ENCODE results near the gene TBK1. TPM values are rescaled to one million over a fixed set of nuclear protein-coding genes. Genes with fewer than 3 reads are reported as not detected.
A peak's percentile ranks its signal among the peaks of the same experiment; 100 is the strongest.

TBK1 gene
- total RNA-seq, 4 donors from 2014 or later = 24.9 to 38.0 (median 30.2) TPM

DNA sequence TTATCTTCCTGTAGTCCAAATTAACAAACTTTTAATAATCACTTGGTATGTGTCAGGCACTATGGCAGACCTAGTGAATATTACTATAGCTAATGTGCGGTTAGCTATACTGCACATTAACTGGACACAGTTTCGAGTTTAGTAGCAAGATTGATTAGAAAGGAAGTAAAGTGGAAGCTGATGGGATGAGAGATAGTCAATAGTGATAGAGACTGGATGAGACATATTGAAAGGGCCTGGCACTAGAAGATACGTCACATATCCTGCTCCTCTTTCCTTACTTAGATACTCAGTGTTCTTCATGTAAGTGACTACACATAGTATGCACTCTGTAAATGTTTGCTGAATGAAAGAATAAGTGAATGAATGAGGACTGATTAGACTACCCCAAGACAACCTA, 5.5 kb downstream of the TBK1 start:
- Histone ChIP-seq H3K36me3 (peaks cover 0 to 11% (median 0%) of the 10 kb centered on the region in 3 donors), H3K9me3 (no peaks in the 10 kb centered on the region), H3K27ac (peak overlapping the region in 1 of 4 donors; percentile 8), H3K27me3 (no peaks in the 10 kb centered on the region), H3K4me1 (peaks cover 0 to 4% (median 0%) of the 10 kb centered on the region in 4 donors), H3K4me3 (no peak overlapping the region)
- no peak for TF ChIP-seq POLR2A (IDR thresholded peaks at IDR 0.05)
- TF ChIP-seq, protein P1, sequence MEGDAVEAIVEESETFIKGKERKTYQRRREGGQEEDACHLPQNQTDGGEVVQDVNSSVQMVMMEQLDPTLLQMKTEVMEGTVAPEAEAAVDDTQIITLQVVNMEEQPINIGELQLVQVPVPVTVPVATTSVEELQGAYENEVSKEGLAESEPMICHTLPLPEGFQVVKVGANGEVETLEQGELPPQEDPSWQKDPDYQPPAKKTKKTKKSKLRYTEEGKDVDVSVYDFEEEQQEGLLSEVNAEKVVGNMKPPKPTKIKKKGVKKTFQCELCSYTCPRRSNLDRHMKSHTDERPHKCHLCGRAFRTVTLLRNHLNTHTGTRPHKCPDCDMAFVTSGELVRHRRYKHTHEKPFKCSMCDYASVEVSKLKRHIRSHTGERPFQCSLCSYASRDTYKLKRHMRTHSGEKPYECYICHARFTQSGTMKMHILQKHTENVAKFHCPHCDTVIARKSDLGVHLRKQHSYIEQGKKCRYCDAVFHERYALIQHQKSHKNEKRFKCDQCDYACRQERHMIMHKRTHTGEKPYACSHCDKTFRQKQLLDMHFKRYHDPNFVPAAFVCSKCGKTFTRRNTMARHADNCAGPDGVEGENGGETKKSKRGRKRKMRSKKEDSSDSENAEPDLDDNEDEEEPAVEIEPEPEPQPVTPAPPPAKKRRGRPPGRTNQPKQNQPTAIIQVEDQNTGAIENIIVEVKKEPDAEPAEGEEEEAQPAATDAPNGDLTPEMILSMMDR (IDR thresholded peaks at IDR 0.05) = no peak
- no peak for DNase-seq

DNA sequence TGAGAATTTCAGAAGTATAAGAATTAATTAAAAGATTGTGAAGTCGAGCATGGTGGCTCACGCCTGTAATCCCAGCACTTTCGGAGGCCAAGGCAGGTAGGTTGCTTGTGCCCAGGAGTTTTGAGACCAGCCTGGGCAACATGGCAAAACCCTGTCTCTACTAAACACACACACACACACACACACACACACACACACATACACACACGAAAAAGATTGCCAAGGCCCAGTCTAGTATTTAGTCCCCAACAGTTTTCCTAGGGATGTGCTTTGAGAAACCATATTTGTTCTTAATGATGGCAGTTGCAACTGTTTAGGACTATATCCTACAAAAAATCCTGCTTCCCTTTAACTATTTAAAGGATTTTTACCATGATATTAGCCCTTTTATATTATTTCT, 6.0 kb downstream of the TBK1 start:
- peaks cover 0 to 11% (median 0%) of the 10 kb centered on the region in 3 donors for H3K36me3 ChIP-seq
- H3K27ac ChIP-seq = no peak overlapping the region
- no peaks in the 10 kb centered on the region for H3K9me3 ChIP-seq
- H3K27me3 ChIP-seq = no peaks in the 10 kb centered on the region
- H3K4me3 ChIP-seq = no peak overlapping the region
- peaks cover 0 to 4% (median 0%) of the 10 kb centered on the region in 4 donors for H3K4me1 ChIP-seq
- DNase-seq = no peak
- TF ChIP-seq POLR2A (IDR thresholded peaks at IDR 0.05) = no peak
- TF ChIP-seq, protein P1 (IDR thresholded peaks at IDR 0.05) = no peak

DNA sequence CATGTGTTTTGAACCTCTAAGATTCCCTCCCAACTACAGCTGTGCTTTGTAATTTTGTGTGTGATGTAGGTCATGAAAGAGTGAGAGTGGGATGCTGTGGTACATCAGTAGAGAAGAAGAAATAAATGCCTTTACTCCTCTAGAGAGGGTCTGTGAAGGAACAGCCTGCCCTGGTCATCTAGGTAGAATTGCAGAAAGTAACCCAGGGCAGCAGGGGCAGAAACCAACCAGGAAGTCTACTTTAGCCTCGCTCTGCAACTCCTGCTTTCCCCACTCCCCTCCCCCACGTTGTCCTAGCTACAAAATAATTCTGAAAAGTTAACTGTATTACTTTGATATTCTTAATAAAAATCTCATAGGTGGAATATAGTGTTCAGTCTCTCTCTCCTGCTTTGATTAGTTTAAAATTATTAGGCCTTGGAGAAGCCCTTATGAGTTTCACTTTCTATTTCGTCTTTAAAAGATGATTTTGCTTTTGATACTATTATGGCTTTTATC, 7.5 kb downstream of the TBK1 start:
- peaks cover 0 to 4% (median 0%) of the 10 kb centered on the region in 4 donors for H3K4me1 ChIP-seq
- peak overlapping the region in 3 of 4 donors; percentile 11 to 48 (median 33) for H3K4me3 ChIP-seq
- TF ChIP-seq POLR2A (IDR thresholded peaks at IDR 0.05) = no peak
- TF ChIP-seq, protein P1 (IDR thresholded peaks at IDR 0.05) = no peak
- H3K36me3 ChIP-seq = peaks cover 0 to 18% (median 0%) of the 10 kb centered on the region in 3 donors
- peak in 1 of 3 donors; percentile 51 for DNase-seq
- no peaks in the 10 kb centered on the region for H3K27me3 ChIP-seq
- H3K9me3 ChIP-seq = no peaks in the 10 kb centered on the region
- H3K27ac ChIP-seq = peak overlapping the region; percentile 42 to 66 (median 51)

DNA sequence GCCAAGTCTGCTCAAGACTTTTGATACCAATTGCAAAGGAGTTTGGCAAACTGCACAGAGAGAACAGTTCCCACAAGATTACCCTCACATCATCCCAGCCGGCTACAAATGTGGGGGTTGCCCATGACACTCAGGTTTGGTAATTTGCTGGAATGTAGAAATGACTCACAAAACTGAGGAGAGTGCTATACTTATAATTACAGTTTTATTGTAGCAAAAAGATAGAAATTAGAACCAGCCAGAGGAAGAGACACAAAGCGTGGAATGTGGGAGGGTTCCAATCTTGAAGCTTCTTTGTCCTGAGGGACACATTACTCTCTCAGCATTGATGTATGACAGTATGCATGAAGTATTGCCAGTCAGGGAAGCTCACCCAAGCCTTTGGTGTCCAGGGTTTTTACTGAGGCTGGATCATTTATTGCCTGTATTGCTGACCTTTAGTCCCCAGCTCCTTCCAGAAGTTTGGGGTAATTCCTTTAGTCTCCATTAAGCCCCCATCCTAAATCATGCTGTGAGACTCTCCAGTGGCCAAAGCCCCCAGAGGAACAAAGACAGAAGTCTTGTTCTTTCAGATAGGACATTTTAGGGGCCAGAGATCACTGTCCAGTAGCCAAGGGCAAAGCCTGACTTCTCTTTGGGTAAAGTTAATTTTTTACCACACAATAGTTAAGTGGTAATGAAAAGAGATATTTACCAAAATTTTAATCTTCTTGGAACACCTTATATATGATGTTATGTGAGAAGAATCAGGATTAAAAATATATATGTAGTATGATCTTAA, 9.9 kb downstream of the TBK1 start:
- Histone ChIP-seq H3K27me3 (no peaks in the 10 kb centered on the region), H3K36me3 (peaks cover 0 to 42% (median 0%) of the 10 kb centered on the region in 3 donors), H3K27ac (no peak overlapping the region), H3K9me3 (no peaks in the 10 kb centered on the region), H3K4me3 (no peak overlapping the region), H3K4me1 (peaks cover 0 to 4% (median 0%) of the 10 kb centered on the region in 4 donors)
- DNase-seq = no peak
- TF ChIP-seq, protein P1 (IDR thresholded peaks at IDR 0.05) = no peak
- no peak for TF ChIP-seq POLR2A (IDR thresholded peaks at IDR 0.05)

DNA sequence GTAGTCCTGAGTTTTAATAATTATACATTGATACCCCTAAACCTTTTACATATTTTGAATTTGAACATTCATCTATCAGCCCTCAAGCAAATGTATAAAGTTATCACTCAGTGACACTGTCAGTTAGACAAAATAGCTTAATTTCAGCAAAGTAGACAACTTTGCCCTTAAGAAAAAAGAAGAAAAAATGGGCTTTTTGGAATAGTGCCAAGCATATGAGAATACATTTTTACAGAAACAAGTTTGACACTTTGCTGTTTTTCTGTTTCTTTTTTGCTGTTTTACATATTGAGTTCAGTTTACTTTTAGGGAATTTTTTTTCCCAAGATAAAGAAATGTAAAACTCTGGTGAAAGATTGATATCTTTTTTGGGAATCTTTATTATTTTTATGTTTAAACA, 14.3 kb downstream of the TBK1 start:
- Histone ChIP-seq H3K36me3 (peaks cover 0 to 76% (median 0%) of the 10 kb centered on the region in 3 donors), H3K27me3 (no peaks in the 10 kb centered on the region), H3K4me1 (no peaks in the 10 kb centered on the region), H3K9me3 (no peaks in the 10 kb centered on the region), H3K27ac (no peak overlapping the region), H3K4me3 (no peak overlapping the region)
- DNase-seq = no peak
- TF ChIP-seq POLR2A (IDR thresholded peaks at IDR 0.05) = no peak
- TF ChIP-seq, protein P1 (IDR thresholded peaks at IDR 0.05) = no peak

Measured in Peyer's patch (tissue), 4 donors.